HL-60 (cell line): ENCODE data around the gene CALN1.

Experiments used
- CTCF ChIP-seq: IDR thresholded peaks from one replicate; pipeline ENCODE4 v1.5.1; 2011; ENCODE audit warnings: low read length, control low read depth, inconsistent platforms; ENCODE audit not compliant: insufficient read depth
- GABPA ChIP-seq: IDR thresholded peaks from 2 replicates; pipeline ENCODE4 v1.6.1; 2012; ENCODE audit warnings: low read depth
- POLR2AphosphoS5 ChIP-seq: IDR thresholded peaks from 2 replicates; pipeline ENCODE4 v1.6.1; 2012; ENCODE audit warnings: low read depth
- REST ChIP-seq: IDR thresholded peaks from 2 replicates; pipeline ENCODE4 v1.6.1; 2012; ENCODE audit warnings: low read depth; ENCODE audit not compliant: insufficient replicate concordance

DNA sequence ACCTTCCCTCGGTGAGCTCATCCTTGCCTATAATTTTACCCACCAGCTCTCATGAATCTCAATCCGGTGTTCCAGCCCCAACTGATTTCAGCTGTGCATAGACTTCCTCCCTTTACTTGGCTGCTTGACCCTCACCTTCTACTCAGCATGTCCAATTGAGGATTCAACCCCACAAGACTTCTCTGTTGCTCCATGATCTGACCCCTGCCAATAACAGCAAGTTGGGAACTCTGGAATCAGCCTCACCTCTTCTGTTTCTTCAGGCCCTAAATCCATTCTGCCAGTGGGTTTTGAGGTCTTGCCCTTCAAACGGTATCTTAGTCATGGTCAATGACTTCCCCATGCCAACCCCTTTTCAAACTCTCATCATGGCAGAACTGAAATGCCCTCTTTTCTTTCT lies 390.4 kb downstream of the CALN1 start:
- TF ChIP-seq REST, result no peak
- no peak for TF ChIP-seq CTCF
- no peak for TF ChIP-seq POLR2AphosphoS5
- TF ChIP-seq GABPA, result no peak
